GM12801 (cell line): ENCODE results near the gene PHLPP1.

ENCODE experiments used
- TF ChIP-seq, protein P1 (sequence below): IDR thresholded peaks from one replicate; pipeline ENCODE4 v1.5.1; 2011; ENCODE audit warnings: control low read depth; ENCODE audit not compliant: insufficient read length; ENCODE audit errors: extremely low read depth

Gene PHLPP1

DNA sequence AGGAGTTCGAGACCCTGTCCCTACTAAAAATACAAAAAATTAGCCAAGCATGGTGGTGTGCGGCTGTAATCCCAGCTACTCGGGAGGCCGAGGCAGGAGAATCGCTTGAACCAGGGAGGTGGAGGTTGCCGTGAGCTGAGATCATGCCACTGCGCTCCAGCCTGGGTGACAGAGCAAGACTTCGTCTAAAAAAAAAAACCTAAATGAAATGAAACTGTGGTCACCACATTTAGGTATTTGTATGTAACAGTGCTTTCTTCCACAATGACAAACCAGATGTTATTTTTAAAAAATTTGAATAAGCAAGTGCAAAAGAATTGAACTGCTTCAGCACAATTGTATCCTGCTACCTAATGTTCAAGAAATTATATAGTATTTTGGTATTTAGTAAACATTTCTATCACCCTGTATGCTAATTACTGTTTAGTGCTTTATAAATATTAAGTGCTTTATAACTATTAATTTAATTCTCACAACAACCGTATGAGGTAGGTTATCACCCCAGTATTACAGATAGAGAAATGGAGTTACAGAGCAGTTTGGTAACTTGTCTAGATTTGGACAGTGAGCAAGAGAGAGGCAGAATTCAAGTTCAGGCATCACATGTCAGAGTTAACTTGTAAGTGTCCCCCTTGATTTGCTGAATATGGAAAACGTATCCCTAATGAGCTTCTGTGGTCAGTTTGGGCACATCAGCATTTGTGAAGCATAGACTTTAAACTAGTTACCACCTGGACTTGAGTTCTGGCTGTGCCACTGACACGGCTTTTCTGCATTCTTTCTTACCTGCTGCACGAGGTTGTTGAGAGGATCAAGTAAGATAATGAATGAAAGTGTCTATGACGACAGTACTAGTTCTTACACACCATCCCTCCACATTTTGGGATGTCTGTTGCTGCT, 14.4 kb downstream of the PHLPP1 start:
- TF ChIP-seq, protein P1, sequence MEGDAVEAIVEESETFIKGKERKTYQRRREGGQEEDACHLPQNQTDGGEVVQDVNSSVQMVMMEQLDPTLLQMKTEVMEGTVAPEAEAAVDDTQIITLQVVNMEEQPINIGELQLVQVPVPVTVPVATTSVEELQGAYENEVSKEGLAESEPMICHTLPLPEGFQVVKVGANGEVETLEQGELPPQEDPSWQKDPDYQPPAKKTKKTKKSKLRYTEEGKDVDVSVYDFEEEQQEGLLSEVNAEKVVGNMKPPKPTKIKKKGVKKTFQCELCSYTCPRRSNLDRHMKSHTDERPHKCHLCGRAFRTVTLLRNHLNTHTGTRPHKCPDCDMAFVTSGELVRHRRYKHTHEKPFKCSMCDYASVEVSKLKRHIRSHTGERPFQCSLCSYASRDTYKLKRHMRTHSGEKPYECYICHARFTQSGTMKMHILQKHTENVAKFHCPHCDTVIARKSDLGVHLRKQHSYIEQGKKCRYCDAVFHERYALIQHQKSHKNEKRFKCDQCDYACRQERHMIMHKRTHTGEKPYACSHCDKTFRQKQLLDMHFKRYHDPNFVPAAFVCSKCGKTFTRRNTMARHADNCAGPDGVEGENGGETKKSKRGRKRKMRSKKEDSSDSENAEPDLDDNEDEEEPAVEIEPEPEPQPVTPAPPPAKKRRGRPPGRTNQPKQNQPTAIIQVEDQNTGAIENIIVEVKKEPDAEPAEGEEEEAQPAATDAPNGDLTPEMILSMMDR: no peak

- TF ChIP-seq, protein P1: no peak
Measured at GRCh38 chr18:62730941-62731340, 15.6 kb downstream of the PHLPP1 start.

DNA sequence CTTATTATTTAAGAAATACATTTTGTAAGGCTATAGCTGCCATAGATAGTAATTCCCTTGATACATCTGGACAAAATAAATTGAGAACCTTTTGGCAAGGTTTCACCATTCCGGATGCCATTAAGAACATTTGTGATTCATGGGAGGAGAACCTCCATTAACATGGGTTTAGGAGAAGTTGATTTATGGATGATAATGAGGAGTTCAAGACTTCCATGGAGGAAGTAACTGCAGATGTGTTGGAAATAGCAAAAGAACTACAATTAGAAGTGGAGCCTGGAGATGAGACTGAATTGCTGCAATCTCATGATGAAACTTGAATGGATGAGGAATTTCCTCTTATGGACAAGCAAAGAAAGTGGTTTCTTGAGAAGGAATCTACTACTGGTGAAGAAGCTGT, 17.3 kb downstream of the PHLPP1 start:
- TF ChIP-seq, protein P1: no peak

DNA sequence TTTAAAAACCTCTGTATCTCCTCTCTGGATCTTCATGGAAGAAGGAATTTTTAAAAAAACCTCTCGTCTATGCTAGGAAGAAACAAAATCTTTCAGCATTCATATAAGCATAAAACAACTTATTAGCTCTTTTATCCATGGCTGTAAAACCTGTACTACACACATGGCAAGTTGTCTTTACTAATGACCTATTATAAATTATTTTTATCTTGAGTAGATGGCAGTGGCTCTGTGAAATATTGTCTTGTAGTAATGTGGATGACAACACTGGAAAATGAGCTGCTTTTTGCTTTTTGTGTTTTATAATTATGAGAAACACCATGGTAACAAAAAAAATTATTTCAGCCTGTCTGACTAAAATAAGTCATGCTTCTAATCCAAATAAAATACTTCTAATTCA, 18.9 kb downstream of the PHLPP1 start:
- TF ChIP-seq, protein P1: no peak

- TF ChIP-seq, protein P1: no peak
Measured at GRCh38 chr18:62735387-62735786, 20.0 kb downstream of the PHLPP1 start.

- TF ChIP-seq, protein P1: no peak
Measured at GRCh38 chr18:62736077-62736855, 20.9 kb downstream of the PHLPP1 start.

DNA sequence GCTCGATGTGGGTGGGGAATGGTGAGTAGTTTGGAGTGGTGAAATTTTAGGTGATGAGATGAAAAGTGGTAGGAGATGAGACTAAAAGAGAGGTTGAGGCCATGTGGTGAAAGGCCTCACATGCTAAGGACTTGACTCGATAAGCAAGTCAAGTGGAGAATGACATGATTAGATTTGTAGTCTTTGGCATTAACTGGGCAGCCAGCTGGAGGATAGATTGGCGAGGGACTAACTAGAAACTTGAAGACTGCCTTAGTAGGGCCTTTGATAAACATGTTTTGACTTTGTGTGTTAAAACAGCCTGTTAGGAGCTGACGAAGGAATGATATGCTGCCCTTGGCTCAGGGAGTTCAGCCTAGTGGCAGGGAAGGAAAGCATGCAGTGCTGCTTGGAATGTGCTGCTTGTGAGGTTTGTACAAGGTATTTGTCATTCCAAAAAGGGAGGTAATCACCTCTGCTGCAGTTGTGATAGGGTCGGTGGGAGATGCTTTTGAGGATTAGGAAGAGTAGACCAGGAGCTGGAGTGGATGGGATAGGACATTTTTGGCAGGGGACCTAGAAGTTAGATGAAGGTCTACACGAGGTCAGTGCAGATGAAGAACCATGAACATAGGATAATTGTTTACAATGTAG, 22.0 kb downstream of the PHLPP1 start:
- TF ChIP-seq, protein P1: no peak
